ENCODE data around the gene PTPRU.
"Not testable (repeated sequence)": the region's sequence is repeated elsewhere in the genome, so short reads cannot be mapped to it uniquely, and the experiment has no call there.

The PTPRU gene

GRCh38 chr1:29297450-29297849, 61.1 kb downstream of the PTPRU start:
- DNase-seq = no peak

GRCh38 chr1:29298246-29298645, 61.9 kb downstream of the PTPRU start:
- no peak for DNase-seq

GRCh38 chr1:29299446-29299845, 63.1 kb downstream of the PTPRU start:
- DNase-seq = no peak

- not testable (repeated sequence) for DNase-seq
Observed at GRCh38 chr1:29301732-29302131, 65.4 kb downstream of the PTPRU start.

- DNase-seq = no peak
Observed at GRCh38 chr1:29303201-29304024, 67.1 kb downstream of the PTPRU start.

GRCh38 chr1:29304025-29304684, 67.8 kb downstream of the PTPRU start:
- no peak for DNase-seq

- no peak for DNase-seq
Observed at GRCh38 chr1:29305943-29306342, 69.6 kb downstream of the PTPRU start.

GRCh38 chr1:29306471-29307140, 70.3 kb downstream of the PTPRU start:
- DNase-seq = no peak

- DNase-seq = no peak
Observed at GRCh38 chr1:29309075-29309474, 72.8 kb downstream of the PTPRU start.

GRCh38 chr1:29309621-29310020, 73.3 kb downstream of the PTPRU start:
- DNase-seq = no peak

- DNase-seq = no peak
Observed at GRCh38 chr1:29310616-29311180, 74.4 kb downstream of the PTPRU start.

GRCh38 chr1:29311352-29312030, 75.2 kb downstream of the PTPRU start:
- DNase-seq = no peak

GRCh38 chr1:29312469-29313461, 76.4 kb downstream of the PTPRU start:
- DNase-seq = no peak

GRCh38 chr1:29314685-29315084, 78.4 kb downstream of the PTPRU start:
- DNase-seq = not testable (repeated sequence)

- no peak for DNase-seq
Observed at GRCh38 chr1:29315262-29315661, 78.9 kb downstream of the PTPRU start.

- no peak for DNase-seq
Observed at GRCh38 chr1:29315876-29316275, 79.6 kb downstream of the PTPRU start.

- DNase-seq = no peak
Observed at GRCh38 chr1:29317063-29317915, 81.0 kb downstream of the PTPRU start.

GRCh38 chr1:29317916-29318530, 81.7 kb downstream of the PTPRU start:
- no peak for DNase-seq

GRCh38 chr1:29318724-29319123, 82.4 kb downstream of the PTPRU start:
- DNase-seq = no peak

All from stimulated activated CD4-positive, alpha-beta T cell treated with anti-CD3 and anti-CD28 coated beads, Interleukin-2, amount 100 ng/mL, for 24 hours (primary cell).